GF-D8 (cell line): ENCODE results near the gene ZFYVE28.
A peak's percentile ranks its signal among the peaks of the same experiment; 100 is the strongest.

Experiments
- DNase-seq: peaks from one replicate; lab custom pipeline; 2025; lab: John Stamatoyannopoulos, UW

ZFYVE28 gene

DNA sequence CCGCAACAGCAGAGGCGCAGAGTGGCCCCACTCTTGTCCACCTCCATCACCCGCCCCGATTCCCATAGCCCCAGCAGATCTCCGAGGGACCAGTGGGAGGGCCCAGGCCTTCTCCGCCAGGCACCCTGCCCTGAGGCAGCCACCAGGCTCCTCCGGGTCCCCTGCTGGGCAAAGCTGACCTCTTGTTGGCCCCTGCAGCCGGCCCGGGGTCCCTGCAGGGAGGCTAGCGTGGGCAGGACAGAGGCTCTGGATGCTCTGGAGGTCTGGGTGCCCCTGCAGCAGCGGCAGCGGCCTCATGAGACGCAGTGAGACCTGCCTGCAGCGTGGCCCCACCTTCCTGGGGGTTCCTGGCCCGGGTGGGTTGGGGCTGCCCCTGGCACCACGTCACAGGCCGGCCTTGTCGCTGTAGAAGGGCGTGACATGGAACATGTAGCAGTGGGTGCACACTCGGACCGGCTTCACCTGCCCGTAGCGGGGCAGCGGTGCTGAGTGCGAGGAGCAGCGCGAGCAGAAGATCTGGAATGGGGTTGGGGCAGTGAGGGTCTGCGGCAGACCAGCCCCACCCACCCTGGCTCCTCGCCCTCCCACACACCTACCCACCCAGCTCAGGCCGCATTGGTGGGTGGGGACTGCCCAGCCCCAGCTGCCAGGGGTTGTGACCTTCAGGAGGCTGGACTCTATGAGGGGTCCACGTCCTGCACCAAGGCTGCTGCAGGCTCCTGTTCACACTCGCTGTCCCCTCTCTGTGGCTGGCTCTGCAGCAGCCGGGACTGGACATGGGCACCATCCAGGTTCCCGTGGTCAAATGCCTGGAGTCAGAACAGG, 147.9 kb downstream of the ZFYVE28 start:
- no peak for DNase-seq

DNA sequence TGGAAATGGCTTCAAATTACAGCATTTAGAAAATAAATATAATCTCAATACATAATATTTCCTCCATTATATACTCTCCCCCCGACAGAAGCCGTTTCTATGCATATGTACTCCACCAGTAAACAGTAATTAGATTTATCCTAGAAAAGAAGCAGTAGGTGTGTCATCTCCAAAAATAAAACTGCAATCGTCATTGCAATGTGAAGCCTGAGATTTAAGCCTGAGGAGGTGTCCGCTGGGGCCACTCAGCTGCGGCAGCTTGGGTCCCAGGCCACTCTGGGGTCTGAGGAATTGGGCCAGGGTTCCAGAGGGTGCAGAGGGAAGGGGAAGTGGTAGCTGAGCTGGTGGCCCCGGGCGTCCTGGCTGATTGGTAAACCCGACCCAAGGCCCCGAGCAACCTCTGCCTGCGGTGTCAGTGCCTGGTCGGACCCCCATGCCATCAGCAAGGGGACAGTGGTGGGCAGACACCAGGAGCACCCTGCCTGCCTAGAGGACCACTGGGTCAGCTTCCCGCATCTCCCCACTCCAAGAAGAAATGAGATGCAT, 148.8 kb downstream of the ZFYVE28 start:
- no peak for DNase-seq

GRCh38 chr4:2269206-2269531, 149.3 kb downstream of the ZFYVE28 start:
- DNase-seq = no peak

DNA sequence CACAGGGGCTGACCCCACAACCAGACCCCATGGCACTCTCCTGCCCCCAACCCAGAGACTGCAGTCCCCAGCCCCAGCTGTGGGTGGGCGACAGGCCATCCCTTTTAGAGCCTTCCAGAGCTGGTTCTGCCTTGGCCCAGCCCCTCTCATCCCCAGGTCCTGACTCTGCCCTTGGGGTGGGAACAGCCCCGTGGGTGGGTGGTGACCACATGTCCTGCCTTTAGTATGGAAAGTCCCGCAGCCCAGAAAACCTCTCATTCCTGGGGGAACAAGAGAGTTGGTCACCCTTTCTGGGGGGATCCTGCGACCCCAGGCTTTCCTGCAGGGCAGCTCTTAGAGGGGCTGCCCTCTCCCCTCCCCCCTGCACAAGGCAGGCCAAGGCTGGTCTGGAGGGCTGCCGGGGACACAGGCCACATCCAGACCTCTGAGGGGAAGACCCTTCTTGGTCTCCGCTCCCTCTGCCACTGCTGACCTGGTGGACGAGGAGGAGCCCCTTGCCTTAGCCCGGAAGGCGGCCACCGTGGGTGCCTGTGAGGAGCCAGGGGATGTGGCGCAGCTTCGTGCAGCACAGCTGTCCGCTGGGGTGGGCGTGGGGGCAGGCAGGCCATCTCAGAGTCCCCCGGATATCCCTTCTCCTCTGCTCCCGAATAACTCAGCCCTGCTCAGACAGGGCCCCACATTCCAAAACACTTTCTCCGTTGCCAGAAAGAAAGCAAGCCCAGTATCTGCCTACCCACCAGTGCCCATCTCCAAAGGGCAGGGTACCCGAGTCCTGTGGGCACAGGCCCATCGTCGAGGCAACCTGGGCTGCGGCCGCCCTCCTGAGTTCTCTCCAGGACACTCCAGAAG, 149.9 kb downstream of the ZFYVE28 start:
- no peak for DNase-seq

DNA sequence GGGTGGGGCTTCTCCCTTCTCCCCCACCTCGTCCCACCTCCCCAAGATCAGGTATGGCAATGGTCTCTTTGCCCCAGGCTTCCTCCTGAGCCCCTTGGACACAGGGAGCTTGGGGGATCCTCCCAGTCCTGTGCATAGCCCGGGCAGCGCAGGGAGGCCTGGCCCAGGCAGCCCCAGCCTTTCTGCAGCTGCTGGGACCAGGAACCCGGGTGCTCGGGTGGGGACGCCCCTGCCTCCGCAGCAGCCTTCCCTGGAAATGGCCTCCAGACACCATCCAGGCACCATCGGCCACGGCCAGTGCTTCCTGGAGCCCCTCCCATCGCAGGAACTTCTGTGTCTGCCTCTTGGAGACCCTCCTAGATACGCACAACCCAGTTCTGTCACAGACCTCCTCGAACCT, 150.6 kb downstream of the ZFYVE28 start:
- no peak for DNase-seq

DNA sequence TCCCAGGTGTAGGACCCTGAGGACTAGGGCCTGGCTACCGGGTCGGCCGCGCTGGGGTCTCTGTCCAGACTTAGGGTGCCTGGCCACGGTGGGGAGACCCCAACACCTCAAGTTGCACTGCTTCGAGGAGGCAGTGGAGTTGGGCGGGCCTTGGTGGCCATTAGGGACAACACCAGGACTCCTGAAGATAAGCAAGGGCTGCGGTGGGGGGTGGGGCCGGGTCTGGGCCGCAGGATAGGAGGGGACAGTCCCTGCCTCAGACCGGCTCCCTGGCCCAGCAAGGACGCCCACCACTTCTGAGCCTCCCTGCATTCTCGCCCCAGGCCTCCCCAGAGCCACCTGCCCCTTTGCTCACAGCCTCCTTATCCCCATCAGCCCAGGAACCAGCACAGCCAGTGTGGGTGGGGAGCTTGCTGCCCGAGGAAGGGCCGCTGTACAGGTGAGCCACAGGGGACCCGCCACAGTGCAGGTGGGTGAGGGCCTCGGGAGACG, 151.1 kb downstream of the ZFYVE28 start:
- no peak for DNase-seq

- DNase-seq = no peak
Observed at GRCh38 chr4:2266821-2267220, 151.6 kb downstream of the ZFYVE28 start.

DNA sequence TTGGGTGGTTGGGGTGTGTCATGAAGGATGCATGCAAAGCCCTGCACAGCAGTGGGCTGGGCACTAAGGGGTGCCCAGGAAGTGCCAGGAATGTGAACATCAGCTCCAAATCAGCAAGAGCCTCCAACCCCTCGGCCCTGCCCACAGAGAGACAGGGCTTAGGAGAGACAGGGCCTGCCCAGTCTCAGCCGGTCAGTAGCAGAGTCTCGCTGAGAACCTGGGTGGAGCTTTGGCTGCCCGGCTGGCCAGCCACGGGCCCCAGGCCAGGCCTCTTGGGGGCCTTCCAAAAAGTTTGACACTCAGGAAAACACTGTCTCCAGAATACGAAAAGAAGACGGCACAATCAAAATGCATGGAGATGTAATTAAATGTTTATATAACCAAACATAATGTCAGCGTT, 152.3 kb downstream of the ZFYVE28 start:
- no peak for DNase-seq

DNA sequence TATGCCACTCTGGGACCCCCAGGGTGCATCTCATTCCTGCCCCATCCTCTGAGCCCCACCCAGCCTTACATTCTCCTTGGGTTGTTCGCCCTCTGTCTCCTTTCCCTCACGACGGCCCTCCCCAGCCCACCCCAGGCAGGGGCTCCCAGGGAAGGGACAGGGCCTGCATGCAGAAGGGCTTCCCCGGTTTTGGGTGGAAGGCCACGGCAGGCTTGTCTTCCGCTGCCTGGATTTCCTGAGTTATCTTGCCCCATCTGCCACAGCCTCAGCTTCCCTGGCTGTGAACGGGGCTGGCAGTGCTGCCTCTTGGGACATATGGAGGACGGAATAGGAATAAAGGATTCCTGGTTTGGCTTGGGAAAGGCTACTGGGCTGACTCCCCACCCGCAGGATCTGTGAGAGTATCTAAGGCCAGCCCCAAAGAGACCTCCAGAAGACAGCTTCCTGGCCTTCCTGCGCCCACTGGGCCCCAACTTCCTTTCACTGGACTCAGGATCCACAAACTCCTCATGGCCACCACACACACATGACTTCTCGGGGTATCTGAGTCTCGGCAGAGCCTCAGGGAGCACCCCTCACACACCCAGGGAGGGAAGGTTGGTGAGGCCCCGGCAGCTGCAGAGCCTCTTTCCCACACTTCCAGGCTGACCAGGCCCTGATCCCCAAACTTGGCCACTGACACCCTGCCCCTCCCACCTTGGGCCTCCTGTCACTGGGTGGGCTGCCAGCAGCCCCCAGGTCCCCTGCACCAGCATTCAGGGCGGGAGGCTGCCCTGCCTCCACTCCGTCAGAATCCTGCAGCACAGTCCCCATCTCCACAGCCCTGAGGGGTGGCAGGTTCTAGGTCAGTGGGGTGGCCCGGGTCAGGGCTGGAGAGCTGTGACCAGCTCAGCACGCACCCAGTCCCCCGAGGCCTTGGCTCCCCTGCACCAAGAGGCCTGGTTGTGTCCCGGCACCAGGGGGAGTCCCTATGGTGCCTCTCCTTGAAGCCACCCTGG, 153.0 kb downstream of the ZFYVE28 start:
- no peak for DNase-seq

DNA sequence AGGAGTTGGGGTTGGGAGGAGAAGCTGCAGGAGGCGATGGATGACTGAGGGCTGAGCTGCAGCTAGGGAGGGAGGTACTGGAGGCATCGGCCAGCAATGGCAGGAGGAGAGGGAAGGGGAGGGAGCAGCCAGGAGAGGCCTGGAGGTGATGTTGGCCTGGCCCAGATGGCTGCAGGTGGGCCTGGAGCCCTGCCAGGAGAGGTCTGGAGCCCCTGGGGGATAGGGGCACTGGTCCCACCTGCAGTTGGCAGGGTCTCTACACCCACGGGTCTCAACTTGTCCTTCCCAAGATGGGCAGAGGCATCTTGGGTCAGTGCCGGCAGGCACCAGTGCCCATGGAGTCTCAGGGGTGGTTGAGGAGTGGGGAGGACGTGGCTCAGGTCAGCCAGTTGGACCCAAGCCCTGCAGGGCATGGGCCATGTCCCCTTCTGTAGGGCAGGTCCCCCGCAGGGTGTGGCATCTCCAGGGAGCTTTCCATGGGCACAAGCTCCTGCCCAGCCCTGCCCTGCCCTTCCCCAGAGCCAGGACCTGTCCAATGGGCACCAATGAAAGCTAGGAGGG, 153.9 kb downstream of the ZFYVE28 start:
- no peak for DNase-seq

- no peak for DNase-seq
Observed at GRCh38 chr4:2263926-2264321, 154.5 kb downstream of the ZFYVE28 start.

DNA sequence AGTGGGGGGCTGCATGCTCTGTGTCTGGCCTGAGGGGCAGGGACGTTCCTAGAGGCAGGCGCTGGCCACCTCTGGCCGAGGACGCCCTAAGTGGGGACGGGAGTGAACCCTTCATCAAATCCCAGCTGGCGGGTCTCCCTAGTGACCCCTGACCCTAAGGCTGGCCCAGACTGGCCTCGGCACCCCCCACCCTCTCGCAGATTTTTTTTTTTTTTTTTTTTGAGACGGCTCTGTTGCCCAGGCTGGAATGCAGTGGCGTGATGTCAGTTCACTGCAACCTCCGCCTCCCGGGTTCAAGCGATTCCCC, 155.5 kb downstream of the ZFYVE28 start:
- no peak for DNase-seq

DNA sequence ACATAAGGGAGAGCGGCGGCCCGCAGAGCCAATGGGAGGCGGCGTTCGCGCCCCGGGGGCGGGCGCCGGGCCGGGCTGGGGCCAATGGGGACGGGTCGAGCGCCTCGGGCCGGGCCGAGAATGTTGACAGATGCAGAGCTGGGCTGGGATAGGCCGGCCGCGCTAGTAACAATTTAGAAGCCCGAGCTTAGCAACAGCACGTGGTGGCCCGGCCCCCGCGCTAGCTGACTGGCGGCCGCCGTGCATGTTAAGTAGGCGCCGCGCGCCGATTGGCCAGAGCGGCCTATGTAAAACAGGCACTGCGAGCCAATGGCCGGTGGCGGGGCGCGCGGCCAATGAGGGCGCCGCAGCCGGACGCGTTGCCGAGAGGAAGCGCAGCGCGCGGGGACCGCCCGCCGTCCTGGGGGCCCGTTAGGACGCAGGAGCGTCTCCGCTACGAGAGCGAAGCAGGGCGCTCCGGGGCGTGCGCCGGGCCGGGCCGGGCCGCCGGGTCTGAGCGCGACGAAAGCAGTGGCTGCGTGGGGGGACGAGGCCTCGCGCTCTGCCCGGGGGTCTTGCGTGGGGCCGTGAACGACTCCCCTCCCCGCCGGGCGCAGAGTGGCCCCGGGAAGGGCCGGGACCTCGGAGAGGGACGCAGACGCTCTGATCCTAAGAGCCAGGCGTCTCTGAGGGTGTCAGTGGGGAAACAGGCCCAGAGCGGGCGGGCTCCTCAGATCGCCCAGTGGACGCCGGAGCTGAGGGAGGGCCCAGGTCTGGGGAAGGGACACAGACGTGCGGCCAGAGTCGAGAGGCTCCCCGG, 156.1 kb downstream of the ZFYVE28 start:
- DNase-seq = peak; percentile 98

DNA sequence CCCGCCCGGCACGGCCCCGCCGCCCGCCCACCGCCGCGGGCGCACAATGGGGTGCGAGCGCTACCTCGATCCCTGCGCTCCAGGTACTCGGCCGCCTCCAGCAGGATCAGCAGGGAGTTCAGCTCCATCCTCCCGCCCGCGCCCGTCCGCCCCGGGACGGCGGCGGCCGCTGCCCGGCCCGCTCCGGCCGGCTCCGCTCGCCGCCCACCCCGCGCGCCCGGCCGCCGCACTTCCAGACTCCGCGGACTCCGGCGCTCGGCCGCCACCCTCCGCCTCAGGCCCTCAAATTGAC, 156.6 kb downstream of the ZFYVE28 start, which contains the start of gene MXD4:
Gene MXD4, minus strand, starts transcription at position 257 of the 292 bp plus-strand sequence. Its CDS starts 129 bp downstream, at position 128.
- no peak for DNase-seq

- no peak for DNase-seq
Observed at GRCh38 chr4:2261110-2261852, 157.2 kb downstream of the ZFYVE28 start.

- no peak for DNase-seq
Observed at GRCh38 chr4:2260344-2261109, 157.9 kb downstream of the ZFYVE28 start.

DNA sequence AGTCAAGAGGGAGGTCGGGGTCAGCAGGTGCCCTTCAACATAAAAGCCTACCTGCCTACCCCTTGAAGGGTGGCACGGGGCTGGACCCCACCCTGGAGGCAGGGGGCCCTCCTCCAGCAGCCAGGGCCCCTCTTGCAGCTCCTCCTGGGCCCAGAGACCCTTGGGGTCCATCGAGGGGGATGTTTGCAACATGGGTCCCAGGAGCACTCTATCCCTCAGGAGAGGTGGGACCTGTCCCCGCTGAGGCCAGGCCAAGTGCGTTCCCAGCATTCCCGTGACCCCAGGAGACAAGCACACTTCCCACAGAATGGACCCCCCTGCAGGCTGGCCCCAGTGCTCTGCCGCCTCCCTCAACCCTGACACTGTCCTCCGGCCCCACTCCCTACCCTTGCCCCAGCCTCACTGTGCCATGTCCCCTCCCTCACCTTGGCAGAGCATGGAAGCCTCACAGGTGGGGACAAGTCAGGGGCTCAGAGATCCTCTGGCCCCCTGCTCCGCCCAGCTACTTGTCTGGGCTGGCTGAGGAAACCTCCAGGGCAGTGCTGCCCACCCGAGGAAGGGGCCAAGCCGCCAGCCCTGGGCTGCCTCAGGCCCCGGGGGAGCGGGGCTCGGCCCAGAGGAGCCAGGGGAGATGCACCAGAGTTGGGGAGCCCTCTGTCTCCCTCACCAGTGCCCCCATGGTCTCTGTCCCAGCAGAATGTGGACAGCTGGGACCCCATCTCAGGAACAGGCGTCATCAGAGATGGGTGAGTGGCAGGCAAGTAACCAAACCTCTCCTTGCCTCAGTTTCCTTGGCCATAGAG, 158.7 kb downstream of the ZFYVE28 start:
- no peak for DNase-seq

- no peak for DNase-seq
Observed at GRCh38 chr4:2259036-2259540, 159.4 kb downstream of the ZFYVE28 start.
